ENCODE measurements around the gene CD82.

DNA sequence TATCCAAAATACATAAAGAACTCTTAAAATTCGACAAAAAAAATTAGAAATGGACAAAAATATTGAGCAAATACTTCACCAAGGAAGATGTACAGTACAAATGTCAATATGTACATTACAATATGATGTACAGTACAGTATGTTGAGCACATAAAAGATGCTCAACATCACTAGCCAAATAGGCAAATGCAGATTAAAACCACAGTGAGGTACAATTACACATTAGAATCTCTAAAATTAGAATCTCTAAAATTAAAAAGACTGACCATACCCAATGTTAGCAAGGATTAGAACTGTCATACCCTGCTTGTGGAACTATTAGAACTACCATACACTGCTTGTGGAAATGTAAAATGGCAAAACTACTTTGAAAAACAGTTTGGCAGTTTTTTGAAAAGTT, 82.6 kb downstream of the CD82 start:
- no peak for TF ChIP-seq ZFP3 (CRISPR knock-in tag; IDR thresholded peaks at IDR 0.05)
- TF ChIP-seq, protein P1, sequence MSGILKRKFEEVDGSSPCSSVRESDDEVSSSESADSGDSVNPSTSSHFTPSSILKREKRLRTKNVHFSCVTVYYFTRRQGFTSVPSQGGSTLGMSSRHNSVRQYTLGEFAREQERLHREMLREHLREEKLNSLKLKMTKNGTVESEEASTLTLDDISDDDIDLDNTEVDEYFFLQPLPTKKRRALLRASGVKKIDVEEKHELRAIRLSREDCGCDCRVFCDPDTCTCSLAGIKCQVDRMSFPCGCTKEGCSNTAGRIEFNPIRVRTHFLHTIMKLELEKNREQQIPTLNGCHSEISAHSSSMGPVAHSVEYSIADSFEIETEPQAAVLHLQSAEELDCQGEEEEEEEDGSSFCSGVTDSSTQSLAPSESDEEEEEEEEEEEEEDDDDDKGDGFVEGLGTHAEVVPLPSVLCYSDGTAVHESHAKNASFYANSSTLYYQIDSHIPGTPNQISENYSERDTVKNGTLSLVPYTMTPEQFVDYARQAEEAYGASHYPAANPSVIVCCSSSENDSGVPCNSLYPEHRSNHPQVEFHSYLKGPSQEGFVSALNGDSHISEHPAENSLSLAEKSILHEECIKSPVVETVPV (CRISPR knock-in tag; IDR thresholded peaks at IDR 0.05): no peak
- TF ChIP-seq ESRRG (CRISPR knock-in tag; IDR thresholded peaks at IDR 0.05): no peak
- TF ChIP-seq, protein P2, sequence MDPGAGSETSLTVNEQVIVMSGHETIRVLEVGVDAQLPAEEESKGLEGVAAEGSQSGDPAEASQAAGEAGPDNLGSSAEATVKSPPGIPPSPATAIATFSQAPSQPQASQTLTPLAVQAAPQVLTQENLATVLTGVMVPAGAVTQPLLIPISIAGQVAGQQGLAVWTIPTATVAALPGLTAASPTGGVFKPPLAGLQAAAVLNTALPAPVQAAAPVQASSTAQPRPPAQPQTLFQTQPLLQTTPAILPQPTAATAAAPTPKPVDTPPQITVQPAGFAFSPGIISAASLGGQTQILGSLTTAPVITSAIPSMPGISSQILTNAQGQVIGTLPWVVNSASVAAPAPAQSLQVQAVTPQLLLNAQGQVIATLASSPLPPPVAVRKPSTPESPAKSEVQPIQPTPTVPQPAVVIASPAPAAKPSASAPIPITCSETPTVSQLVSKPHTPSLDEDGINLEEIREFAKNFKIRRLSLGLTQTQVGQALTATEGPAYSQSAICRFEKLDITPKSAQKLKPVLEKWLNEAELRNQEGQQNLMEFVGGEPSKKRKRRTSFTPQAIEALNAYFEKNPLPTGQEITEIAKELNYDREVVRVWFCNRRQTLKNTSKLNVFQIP (CRISPR knock-in tag; IDR thresholded peaks at IDR 0.05; ENCODE audit: borderline replicate concordance, low read depth): no peak
- TF ChIP-seq, protein P3, sequence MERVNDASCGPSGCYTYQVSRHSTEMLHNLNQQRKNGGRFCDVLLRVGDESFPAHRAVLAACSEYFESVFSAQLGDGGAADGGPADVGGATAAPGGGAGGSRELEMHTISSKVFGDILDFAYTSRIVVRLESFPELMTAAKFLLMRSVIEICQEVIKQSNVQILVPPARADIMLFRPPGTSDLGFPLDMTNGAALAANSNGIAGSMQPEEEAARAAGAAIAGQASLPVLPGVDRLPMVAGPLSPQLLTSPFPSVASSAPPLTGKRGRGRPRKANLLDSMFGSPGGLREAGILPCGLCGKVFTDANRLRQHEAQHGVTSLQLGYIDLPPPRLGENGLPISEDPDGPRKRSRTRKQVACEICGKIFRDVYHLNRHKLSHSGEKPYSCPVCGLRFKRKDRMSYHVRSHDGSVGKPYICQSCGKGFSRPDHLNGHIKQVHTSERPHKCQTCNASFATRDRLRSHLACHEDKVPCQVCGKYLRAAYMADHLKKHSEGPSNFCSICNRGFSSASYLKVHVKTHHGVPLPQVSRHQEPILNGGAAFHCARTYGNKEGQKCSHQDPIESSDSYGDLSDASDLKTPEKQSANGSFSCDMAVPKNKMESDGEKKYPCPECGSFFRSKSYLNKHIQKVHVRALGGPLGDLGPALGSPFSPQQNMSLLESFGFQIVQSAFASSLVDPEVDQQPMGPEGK (CRISPR knock-in tag; IDR thresholded peaks at IDR 0.05; ENCODE audit: borderline replicate concordance): no peak
- no peak for TF ChIP-seq ARNTL (CRISPR knock-in tag; IDR thresholded peaks at IDR 0.05; ENCODE audit: borderline replicate concordance, low read depth)

Data from SK-N-SH treated with all-trans-retinoic acid at 6 μM for 48 hours (cell line).